ENCODE data around the gene ZBTB44. TPM values are rescaled to one million over a fixed set of nuclear protein-coding genes. Genes with fewer than 3 reads are reported as not detected.
"Not testable (repeated sequence)": the region's sequence is repeated elsewhere in the genome, so short reads cannot be mapped to it uniquely, and the experiment has no call there.

ZBTB44 gene
- total RNA-seq, 1 donor from 2014 or later = 32.6 TPM

DNA sequence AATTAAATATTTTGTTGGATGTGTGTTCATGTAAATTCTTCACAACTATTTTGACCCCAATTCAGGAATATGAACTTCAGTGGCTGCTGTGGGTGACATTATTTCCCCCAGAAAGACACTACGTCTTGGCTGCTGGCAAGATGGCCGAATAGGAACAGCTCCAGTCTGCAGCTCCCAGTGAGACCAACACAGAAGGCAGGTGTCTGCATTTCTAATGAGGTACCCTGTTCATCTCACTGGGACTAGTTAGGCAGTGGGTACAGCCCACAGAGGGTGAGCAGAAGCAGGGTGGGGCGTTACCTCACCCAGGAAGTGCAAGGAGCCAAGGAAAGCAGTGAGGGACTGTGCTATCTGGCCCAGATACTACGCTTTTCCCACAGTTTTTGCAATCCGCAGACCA is 65.3 kb downstream of the ZBTB44 start:
- H3K4me1 Mint-ChIP-seq (ENCODE audit: unreplicated experiment) = peaks cover 2% of the 10 kb centered on the region
- H3K27ac Mint-ChIP-seq (ENCODE audit: unreplicated experiment) = no peak overlapping the region
- no peaks in the 10 kb centered on the region for H3K27me3 Mint-ChIP-seq (ENCODE audit: unreplicated experiment)
- TF ChIP-seq CTCF (IDR thresholded peaks at IDR 0.05; ENCODE audit: unreplicated experiment) = no peak
- H3K36me3 Mint-ChIP-seq (ENCODE audit: low read depth, unreplicated experiment) = peaks cover 4% of the 10 kb centered on the region
- no peaks in the 10 kb centered on the region for H3K9me3 Mint-ChIP-seq (ENCODE audit: unreplicated experiment)
- DNase-seq (ENCODE audit: low spot score) = no peak
- no peak overlapping the region for H3K4me3 Mint-ChIP-seq (ENCODE audit: unreplicated experiment)

DNA sequence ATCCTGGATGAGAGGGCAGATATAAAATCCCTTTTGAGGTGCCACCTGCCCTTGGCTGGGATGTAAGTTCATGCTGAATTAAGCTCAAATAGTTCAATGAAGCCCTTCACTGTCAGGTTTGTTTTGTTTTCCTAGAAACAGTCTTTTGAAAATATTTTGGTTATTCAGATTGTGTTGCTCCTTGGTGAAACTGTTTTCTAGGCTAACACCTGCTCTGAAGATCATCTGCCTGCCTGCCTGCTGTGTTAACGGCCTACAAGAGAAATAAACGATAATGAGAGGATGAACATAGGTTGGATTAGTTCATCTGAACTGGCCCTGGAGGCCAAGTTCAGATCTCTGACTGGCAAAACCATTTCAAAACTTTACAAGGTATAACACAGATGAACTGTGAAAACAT is 67.4 kb downstream of the ZBTB44 start:
- no peaks in the 10 kb centered on the region for H3K27me3 Mint-ChIP-seq (ENCODE audit: unreplicated experiment)
- no peak for TF ChIP-seq CTCF (IDR thresholded peaks at IDR 0.05; ENCODE audit: unreplicated experiment)
- peaks cover 2% of the 10 kb centered on the region for H3K36me3 Mint-ChIP-seq (ENCODE audit: low read depth, unreplicated experiment)
- no peaks in the 10 kb centered on the region for H3K4me1 Mint-ChIP-seq (ENCODE audit: unreplicated experiment)
- no peak overlapping the region for H3K27ac Mint-ChIP-seq (ENCODE audit: unreplicated experiment)
- H3K4me3 Mint-ChIP-seq (ENCODE audit: unreplicated experiment) = no peak overlapping the region
- no peak for DNase-seq (ENCODE audit: low spot score)
- no peaks in the 10 kb centered on the region for H3K9me3 Mint-ChIP-seq (ENCODE audit: unreplicated experiment)

- TF ChIP-seq CTCF (IDR thresholded peaks at IDR 0.05; ENCODE audit: unreplicated experiment) = no peak
- Mint-ChIP-seq H3K27ac (ENCODE audit: unreplicated experiment) (no peak overlapping the region), H3K4me3 (ENCODE audit: unreplicated experiment) (no peak overlapping the region), H3K4me1 (ENCODE audit: unreplicated experiment) (peaks cover 3% of the 10 kb centered on the region), H3K9me3 (ENCODE audit: unreplicated experiment) (no peaks in the 10 kb centered on the region), H3K27me3 (ENCODE audit: unreplicated experiment) (no peaks in the 10 kb centered on the region), H3K36me3 (ENCODE audit: low read depth, unreplicated experiment) (no peaks in the 10 kb centered on the region)
- no peak for DNase-seq (ENCODE audit: low spot score)
Observed at GRCh38 chr11:130246738-130247137, 68.0 kb downstream of the ZBTB44 start.

DNA sequence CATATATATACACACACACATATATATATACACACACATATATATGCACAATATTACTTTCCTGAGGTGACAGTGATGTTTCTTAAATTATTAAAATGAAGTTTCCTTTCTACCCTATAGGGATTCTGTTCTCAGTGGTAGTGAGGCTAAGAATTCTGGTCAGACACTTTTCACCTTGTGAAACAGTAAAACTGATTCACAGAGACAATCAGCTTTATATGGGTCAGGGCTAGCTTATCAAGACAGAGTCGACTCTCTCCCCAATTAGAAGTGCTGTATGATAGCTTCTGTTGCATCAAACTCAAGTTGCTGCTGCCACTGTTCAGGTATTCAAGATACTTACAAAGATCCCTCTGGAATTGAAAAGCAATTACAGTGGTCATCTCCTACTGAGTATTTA is 68.4 kb downstream of the ZBTB44 start:
- Mint-ChIP-seq H3K9me3 (ENCODE audit: unreplicated experiment) (no peaks in the 10 kb centered on the region), H3K4me3 (ENCODE audit: unreplicated experiment) (no peak overlapping the region), H3K27ac (ENCODE audit: unreplicated experiment) (no peak overlapping the region), H3K36me3 (ENCODE audit: low read depth, unreplicated experiment) (no peaks in the 10 kb centered on the region), H3K27me3 (ENCODE audit: unreplicated experiment) (no peaks in the 10 kb centered on the region), H3K4me1 (ENCODE audit: unreplicated experiment) (peaks cover 3% of the 10 kb centered on the region)
- TF ChIP-seq CTCF (IDR thresholded peaks at IDR 0.05; ENCODE audit: unreplicated experiment) = no peak
- no peak for DNase-seq (ENCODE audit: low spot score)

DNA sequence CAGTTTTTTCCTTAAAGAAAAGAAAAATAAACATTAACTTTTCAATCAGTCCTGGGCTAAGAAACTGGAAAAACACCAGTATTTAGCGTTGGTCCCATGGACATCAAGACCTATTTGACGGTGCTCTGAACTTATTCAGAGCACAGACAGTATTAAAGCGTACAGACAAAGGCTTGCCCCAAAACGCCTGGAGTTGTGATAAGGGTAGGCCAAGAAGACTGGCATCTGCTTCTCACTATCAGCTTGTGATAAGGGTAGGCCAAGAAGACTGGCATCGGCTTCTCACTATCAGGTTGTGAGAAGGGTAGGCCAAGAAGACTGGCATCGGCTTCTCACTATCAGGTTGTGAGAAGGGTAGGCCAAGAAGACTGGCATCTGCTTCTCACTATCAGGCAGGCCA is 69.3 kb downstream of the ZBTB44 start:
- not testable (repeated sequence) for H3K27ac Mint-ChIP-seq (ENCODE audit: unreplicated experiment); H3K4me3 Mint-ChIP-seq (ENCODE audit: unreplicated experiment); H3K4me1 Mint-ChIP-seq (ENCODE audit: unreplicated experiment); DNase-seq (ENCODE audit: low spot score); H3K36me3 Mint-ChIP-seq (ENCODE audit: low read depth, unreplicated experiment); H3K9me3 Mint-ChIP-seq (ENCODE audit: unreplicated experiment); H3K27me3 Mint-ChIP-seq (ENCODE audit: unreplicated experiment)

GRCh38 chr11:130244848-130245247 is 69.9 kb downstream of the ZBTB44 start:
- no peaks in the 10 kb centered on the region for H3K36me3 Mint-ChIP-seq (ENCODE audit: low read depth, unreplicated experiment)
- no peaks in the 10 kb centered on the region for H3K27me3 Mint-ChIP-seq (ENCODE audit: unreplicated experiment)
- H3K4me3 Mint-ChIP-seq (ENCODE audit: unreplicated experiment) = no peak overlapping the region
- no peak overlapping the region for H3K27ac Mint-ChIP-seq (ENCODE audit: unreplicated experiment)
- peaks cover 3% of the 10 kb centered on the region for H3K4me1 Mint-ChIP-seq (ENCODE audit: unreplicated experiment)
- H3K9me3 Mint-ChIP-seq (ENCODE audit: unreplicated experiment) = no peaks in the 10 kb centered on the region
- DNase-seq (ENCODE audit: low spot score) = no peak
- TF ChIP-seq CTCF (IDR thresholded peaks at IDR 0.05; ENCODE audit: unreplicated experiment) = no peak

Data from endothelial cell (in vitro differentiated cells).